HG03097 (cell line): Measurements from ENCODE around the gene FTO.

ENCODE experiments used
- ATAC-seq: cut with Tn5 transposase; IDR thresholded peaks from one replicate; pipeline ENCODE4 v1.9.1; 2021; ENCODE audit not compliant: unreplicated experiment, low FRiP score

Gene FTO

DNA sequence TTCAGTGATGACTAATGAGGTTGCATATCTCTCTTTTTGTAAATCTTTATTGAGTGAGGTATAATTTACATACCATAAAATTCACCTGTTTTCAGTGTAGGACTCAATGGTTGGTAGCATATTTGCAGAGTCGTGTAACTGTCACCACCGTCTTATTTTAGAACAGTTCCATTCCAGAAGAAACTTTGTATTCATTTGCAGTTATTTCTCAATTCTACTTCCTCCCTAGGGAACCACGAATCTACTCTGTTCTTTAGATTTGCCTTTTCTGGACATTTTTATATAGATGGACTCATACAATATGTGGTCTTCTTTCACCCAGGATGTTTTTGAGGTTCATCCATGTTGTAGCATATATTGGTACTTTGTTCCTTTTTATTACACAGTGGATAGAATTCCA is 3.7 kb downstream of the FTO start:
- ATAC-seq, result no peak

DNA sequence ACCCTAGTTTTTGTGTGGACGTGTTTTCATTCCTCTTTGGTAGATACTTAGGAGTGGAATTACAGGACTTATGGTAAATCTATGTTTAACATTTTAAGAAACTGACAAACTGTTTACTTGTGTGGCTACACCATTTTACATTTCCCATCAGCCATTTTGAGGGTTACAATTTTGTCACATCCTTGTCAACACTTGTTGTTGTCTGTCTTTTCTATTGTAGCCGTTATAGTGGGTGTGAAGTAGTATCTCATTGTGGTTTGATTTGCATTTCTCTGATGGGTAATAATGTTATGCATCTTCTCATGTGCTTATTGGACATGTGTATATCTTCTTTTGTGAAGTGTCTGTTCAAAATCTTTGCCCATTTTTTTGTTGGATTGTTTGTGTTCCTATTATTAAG is 4.5 kb downstream of the FTO start:
- no peak for ATAC-seq

DNA sequence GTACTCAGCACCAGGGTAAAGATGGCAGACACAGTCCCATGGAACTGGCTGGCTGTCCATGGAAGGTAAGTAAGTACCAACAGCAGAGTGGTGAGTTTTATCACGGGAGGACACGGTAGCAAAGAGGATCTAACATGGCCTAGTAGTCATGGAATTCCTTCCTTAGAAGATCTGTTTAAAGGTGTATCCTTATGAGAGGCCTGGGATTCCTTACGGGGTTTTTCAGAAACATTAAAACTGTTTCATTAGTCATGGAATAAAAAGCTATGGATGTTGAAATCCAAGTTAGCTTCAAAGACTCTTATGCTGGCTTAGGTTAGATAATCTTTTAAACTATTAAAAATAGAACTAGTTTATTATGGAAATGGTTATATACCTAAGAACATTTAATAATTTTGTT is 7.4 kb downstream of the FTO start:
- no peak for ATAC-seq

DNA sequence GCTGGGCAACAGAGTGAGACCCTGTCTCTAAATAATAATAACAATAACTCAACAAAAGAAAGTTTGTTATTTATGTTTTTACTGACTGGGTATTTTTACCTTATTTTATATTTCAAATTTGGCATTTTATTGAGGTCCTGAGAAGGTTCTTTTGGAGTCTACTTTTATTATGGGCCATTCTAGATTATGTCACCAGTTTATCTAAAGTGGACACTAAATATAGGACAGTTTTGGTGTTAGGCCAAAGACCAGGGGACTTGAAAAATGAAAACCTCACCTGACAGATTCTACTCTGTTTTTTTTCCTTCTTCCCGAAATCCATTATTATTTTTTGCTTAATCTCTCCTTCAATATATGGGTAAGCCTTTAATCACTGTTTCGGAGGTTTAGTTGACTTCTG is 8.1 kb downstream of the FTO start:
- ATAC-seq, result no peak

DNA sequence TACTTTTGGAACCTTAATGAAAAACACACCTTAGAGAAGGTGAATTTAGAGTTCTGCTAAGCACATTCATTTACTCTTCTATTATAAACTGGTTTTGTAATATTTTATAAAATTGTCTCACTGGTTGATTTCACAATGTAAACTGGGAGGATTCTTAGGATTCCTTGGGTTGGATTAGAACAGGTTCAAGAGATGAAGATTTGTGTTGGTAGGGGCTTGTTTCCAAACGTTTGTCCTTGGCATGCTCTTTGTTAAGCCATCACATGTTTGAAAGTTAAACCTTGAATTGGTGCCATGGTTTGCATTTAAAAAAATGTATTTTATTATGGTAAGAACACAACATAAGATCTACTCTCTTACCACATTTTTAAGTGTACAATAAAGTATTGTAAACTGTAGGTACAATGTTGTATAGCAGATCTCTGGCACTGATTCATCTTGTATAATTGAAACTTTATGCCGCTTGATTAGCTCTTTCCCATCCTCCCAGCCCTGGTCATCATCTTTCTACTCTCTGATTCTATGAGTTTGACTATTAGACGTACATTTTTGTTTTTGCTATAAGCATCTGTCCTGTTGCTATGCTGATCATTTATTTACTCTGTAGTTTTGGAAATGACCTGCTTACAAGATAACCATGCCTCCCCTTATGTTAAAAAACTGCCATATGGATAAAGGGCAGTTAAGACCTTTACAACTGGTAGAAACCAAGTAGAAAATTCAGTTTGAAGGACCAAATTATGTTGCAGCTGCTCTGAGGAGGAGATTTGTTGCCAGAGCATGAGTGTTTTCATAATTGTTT is 9.6 kb downstream of the FTO start:
- ATAC-seq, result no peak

DNA sequence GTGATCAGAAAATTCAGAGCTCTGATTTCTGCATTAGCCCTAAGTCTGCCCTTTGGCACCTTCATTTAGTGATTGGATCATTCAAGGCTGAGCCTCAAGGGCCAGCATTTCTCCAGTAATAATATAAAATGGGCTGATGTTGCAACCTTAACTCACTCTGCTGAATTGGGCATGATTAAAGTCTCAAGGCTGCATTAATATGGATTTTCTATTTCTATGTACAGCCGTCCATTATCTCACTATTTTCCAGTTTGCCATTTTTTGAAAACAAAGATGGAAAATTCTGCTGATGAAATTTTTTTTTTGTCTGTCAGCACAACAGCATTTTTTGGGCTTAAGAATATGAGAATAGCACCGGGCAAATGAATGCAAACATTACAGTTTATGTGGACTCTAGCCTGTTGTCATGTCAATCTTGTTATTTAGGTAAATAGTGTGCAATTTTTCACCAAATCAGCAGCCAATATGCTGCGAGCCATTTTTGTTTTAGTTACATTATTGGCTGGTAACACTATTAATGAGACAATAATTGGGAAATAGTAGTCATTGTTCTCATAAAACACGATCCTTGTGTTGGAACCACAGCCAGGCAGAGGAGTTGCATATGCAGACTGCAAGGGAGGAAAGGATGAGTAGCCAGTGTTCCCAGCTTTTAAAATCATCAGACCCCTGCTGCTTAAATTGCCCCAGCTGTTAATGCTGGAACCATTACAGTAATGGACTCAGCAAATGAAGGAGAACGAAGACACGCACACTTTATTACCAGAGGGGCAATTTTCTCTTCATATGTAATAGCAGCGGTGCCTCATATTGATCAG is 10.5 kb downstream of the FTO start:
- ATAC-seq, result no peak

DNA sequence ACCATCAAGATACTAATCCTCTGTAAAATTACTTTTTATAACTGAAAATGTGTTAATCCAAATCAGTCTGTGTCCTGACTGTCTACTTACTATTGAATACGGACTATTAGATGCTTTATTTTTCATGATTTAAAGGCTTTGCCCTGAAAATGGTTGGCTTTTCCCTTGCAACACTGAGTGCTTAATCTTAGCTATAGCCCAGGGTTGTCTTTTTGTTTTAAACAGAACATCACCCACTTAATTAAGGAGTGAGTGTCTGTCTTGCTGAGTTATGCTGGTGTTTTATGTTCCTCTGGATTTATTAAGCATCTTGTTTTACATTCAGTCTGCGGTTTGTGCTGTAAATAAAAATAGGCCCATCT is 11.0 kb downstream of the FTO start:
- ATAC-seq, result no peak

DNA sequence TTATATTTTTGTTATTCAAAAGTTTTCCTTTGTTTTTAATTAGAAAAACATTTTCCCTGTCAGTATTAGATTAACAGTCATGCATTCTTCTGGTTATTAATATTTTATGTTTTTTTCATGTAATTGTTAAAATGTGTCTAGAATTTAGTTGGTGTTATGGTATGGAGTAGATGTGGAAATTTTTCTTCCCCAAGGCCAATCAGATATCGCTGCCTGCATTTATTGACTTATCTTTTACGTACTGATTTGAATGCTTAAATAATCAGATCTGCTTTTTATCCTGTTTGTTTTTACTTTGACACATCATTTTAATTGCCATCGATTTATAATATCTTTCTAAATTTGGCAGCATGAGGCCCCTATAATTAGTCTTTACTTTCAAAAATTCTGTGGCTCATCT is 13.6 kb downstream of the FTO start:
- ATAC-seq, result no peak

DNA sequence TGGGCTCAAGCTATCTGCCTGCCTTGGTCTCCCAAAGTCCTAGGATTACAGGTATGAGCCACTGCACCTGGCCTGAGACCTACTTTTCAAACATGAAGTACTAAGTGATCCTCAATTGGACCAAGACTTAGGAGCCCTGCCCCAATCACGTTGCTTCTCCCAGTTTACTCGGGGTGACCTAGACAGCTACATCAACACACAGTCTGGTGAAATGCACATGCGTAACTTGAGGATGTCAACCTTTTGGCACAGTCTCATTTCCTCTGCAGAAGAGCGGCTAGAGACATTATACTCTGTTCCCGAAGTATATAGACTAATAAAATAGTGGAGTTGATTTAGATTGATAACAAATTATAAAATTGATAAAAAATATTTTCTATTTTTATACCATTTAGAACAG is 17.1 kb downstream of the FTO start:
- no peak for ATAC-seq

DNA sequence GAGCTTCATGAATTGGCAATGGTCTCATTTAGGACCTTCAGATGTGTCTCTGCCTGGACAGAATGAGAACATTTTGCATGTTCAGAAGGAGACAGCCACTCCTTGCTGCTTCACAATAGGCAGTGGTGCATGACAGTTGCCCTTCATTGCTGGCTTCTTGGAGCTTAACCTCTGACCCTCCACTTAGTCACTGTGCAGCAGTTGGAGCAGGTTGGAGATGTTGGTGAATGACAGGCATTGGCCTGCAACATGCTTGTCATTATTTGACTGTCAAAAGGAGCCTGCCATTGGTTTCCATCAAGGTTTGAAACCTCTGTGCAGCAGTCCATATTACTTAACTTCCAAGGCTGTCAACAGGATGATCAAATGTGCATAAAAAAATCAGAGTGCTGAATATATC is 22.7 kb downstream of the FTO start:
- no peak for ATAC-seq

DNA sequence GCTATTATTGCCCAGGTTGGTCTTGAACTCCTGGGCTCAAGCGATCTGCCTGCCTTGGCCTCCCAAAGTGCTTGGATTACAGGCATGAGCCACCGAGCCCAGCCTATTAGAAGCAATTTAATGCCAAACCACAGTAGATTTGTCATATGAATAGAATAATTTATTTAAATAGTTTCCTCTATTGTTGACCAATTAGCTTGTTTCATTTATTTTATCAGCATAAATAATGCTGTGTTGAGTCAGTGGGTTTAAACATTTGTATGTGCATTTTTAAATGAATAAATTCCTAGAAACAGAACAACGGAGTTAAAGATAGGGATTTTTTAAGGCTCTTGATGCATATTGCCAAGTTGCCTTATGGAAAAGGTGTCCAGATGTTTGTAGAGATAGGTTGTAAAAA is 26.7 kb downstream of the FTO start:
- no peak for ATAC-seq

DNA sequence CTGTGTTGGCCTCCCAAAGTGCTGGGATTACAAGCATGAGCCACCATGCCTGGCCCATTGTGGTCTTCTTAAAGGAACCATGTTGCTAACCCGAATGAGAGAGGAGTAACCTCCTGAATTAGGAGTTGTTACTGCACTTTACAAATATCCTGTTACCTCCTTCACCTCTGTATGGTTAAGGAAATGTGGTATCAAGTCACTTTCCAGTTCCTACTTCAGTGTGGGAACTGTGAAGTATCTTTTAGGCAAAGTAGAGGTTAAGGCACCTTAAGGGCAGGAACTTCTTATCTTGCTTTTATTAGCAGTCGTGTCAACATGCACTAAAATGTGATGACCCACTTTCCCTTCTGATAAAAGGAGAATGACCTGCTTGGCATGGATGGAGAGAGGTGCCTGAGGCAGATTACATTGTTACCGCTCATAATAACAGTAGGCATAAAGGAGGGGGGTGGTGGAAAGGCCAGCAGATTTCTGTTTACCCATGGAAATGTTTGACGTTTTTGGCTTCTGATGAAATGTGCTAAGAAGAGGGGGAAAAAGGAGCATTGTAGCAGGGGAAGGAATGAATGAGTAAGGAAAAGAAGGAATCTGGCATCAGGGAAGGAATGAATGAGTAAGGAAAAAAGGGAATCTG is 28.5 kb downstream of the FTO start:
- ATAC-seq, result no peak

DNA sequence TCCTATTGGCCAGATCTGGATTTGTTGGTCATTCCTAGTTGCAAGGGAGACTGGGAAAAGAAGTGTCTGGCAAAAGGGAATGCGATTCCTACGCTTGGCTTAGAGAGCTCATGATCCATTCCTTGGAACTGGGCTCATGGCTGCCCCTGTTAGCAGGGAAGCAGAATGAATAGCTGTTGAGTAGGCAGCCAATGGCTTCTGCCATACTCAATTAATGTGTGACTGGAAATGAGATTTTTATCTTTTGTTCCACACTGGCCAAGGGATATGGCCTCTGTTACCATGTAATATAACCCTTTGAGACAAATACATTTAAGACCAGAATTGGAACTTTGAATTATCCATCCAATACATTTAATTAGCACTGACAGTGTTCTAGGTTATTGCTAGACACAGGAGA is 31.0 kb downstream of the FTO start:
- no peak for ATAC-seq

DNA sequence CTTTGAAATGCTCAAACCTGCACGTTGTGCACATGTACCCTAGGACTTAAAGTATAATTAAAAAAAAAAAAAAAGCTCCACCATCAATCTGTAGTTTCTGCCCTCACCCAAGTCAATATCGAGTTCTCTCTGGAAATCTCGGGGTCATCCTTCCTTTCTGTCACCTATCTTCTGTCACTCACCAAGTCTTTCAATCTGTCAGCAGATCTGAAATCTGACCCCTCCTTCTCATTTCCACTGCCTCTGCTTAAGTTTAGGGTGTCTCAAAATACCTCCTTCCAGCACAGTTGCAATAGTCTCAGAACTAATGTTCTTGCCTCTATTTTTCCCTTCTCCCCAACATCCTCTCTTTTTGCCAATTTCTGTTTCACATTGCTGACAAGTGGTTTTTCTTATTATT is 32.3 kb downstream of the FTO start:
- no peak for ATAC-seq

DNA sequence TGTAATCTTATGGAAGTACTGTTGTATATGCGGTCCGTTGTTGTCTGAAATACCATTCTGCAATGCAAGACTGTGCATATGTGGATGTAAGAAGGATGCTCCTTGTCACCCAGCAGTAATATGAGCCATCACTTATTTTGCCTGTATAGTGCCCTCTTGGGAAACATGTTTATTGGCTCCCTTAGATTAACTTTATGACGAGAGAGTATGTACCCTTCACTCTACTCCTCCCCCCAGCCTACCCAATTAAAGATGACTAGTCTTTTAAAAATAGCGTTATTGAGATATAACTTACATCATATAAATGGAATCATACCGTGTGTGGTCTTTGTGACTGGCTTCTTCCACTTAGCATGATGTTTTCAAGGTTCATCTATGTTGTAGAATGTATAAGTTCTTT is 33.6 kb downstream of the FTO start:
- ATAC-seq, result no peak

DNA sequence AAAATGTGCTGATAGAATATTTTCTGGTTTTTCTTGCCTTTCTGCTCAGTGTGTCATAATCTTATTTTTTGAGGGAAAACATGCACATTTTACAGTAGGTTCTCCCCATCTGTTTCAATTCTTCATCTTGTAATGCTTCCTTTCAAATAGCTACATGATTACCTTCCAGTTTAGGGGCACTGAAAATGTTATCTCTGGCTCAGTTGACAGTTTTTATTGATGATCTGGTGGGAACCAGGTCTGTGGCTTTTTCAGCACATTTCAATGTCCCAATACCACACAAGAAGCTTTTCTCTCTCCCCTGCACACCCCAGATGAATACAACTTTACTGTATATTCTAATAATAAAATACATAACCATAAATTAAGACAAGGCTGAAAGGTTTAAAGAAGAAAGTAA is 36.5 kb downstream of the FTO start:
- ATAC-seq, result no peak

DNA sequence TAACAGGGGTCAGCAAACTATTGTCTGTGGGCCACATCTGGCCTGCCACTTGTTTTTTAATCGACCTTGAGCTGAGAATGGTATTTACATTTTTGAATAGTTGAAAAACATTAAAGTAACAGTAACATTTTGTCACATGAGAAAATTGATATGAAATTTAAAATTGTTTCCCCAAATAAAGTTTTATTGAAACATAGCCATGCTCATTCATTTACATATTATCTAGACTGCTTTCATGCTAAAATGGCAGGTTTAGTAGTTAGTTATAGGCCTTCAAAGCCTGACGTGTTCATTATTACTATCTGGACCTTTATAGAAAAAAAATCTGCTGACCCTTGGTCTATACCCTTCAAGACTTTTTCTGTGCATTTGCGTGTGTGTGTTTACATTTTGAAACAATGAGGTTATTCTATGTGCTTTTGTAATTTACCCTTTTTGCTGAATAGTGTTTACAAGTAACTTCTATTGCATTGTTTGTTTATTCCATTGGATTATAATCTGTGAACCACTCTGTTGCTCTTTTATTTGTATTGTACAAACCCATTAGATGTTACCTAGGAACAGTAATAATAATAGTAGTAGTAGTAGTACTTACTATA is 37.1 kb downstream of the FTO start:
- no peak for ATAC-seq

DNA sequence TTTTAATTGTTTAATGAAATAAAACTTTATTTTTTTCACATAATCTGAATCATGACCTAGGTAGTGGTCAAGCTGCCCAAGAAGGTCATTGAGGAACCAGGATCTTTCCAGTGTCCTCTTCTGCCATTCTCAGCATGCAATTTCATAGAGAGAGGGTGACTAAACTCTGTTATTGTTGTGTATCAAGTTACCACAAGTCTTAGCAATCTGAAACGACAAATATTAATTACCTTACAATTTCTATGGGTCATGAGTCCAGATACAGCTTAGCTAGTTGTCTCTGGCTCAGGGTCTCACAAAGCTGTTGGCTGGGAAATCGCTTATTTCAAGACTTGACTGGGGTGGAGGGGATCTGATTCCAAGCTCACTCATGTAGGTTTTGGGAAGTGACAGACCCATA is 37.6 kb downstream of the FTO start:
- no peak for ATAC-seq

DNA sequence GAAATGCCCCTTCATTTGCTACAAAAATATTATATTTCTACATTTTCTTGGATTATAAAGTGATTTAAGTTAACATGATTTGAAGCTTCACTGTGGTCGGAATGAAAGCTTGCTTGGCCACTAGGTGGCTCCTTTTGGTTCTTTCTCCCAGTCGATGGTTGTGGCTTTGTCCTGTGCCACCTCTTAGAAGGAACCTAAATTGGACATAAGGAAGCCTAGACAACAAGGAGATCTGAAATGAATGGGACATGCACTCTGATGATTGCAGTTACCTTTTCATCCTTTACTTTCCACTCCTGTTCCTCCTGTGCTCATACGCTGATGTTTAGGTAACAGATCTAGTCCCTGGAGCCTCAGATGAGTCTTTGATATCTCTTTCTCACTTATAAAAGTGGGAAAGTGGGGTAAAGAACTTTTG is 39.2 kb downstream of the FTO start:
- ATAC-seq, result no peak

DNA sequence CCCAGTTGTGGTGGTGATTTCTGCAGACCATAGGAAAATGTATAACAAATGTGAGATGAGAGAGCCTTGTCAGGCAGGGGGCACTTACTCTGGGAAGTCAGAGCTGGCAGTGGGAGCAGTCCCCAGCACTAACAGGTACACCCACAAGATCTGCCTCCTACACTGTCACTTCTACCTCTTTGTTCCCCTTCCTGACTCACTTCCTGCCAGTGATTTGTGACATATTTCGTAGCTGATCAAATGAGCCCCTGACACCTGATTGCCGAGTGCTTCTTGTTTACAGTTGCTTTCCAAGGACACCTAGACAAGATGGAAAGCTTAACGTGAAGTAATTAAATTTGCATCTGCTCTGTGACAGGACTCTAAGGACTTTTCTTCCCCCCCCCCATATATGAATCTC is 40.5 kb downstream of the FTO start:
- ATAC-seq, result no peak

DNA sequence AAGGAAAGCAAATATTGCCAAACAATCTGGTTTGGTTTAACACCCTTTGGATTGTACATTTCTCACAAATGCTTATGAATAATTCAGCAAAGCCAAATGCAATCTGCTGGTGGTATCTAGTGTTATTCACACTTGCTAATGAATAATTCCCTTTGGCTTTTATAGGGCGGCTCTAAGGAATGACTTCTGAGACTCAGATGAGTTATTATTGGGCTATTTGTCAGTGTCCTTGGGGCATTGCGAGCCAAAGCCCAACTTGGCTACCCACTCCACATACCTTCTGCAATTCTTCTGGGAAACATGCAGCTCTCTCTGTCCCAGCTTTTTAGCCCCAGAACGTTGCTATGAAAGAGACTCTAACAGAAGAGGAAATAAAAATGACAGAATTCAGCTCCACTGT is 41.1 kb downstream of the FTO start:
- no peak for ATAC-seq
